Measurements from ENCODE around the gene SOCS4. TPM values are rescaled to one million over a fixed set of nuclear protein-coding genes. Genes with fewer than 3 reads are reported as not detected.

Gene SOCS4
- total RNA-seq, 1 donor from 2014 or later: 29.2 TPM

GRCh38 chr14:55085060-55085660, 58.1 kb downstream of the SOCS4 start:
- DNase-seq (ENCODE audit: low spot score): no peak

GRCh38 chr14:55086938-55087337, 59.9 kb downstream of the SOCS4 start:
- no peak for DNase-seq (ENCODE audit: low spot score)

- DNase-seq (ENCODE audit: low spot score): no peak
Measured at GRCh38 chr14:55088356-55088755, 61.3 kb downstream of the SOCS4 start.

GRCh38 chr14:55092341-55092740, 65.3 kb downstream of the SOCS4 start:
- DNase-seq (ENCODE audit: low spot score): peak; percentile 20

GRCh38 chr14:55094292-55095157, 67.5 kb downstream of the SOCS4 start:
- DNase-seq (ENCODE audit: low spot score): peak; percentile 22

- no peak for DNase-seq (ENCODE audit: low spot score)
Measured at GRCh38 chr14:55097881-55098560, 71.0 kb downstream of the SOCS4 start.

- DNase-seq (ENCODE audit: low spot score): no peak
Measured at GRCh38 chr14:55098561-55098898, 71.5 kb downstream of the SOCS4 start.

Other genes starting within 250 kb of the SOCS4 start
- gene GCH1, start 124.4 kb upstream of the SOCS4 start, total RNA-seq: 10.4 TPM
- 3.6 TPM for gene WDHD1, start 137 bp upstream of the SOCS4 start, total RNA-seq
- gene MAPK1IP1L, start 24.4 kb downstream of the SOCS4 start, total RNA-seq: 89.6 TPM
- gene LGALS3, start 102.0 kb downstream of the SOCS4 start, total RNA-seq: 241 TPM
- not detected for gene DLGAP5, start 164.3 kb downstream of the SOCS4 start, total RNA-seq
- 17.9 TPM for gene FBXO34, start 244.2 kb downstream of the SOCS4 start, total RNA-seq

Data from mesenteric fat pad (tissue), 1 donor.